HEK293 (cell line): ENCODE results near the gene ARHGEF37.

Experiments used
- CTCF ChIP-seq: fragments of 450-650 bp; formaldehyde crosslinking; IDR thresholded peaks from 2 replicates; pipeline ENCODE4 v1.5.1; 2016; ENCODE audit warnings: missing biosample characterization, missing genetic modification characterization
- ELK4 ChIP-seq: IDR thresholded peaks from 2 replicates; pipeline ENCODE4 v1.6.1; 2011; ENCODE audit warnings: mild to moderate bottlenecking, low read depth, low read length, borderline replicate concordance
- INSM2 ChIP-seq: fragments of 450-650 bp; formaldehyde crosslinking; IDR thresholded peaks from 2 replicates; pipeline ENCODE4 v1.5.1; 2016; ENCODE audit warnings: missing biosample characterization, missing genetic modification characterization
- KLF16 ChIP-seq: fragments of 450-650 bp; formaldehyde crosslinking; IDR thresholded peaks from 2 replicates; pipeline ENCODE4 v1.5.1; 2017; ENCODE audit warnings: missing biosample characterization, missing genetic modification characterization
- PBX3 ChIP-seq: sonication (generic); formaldehyde crosslinking; IDR thresholded peaks from 2 replicates; pipeline ENCODE4 v1.8.1; 2022; ENCODE audit warnings: mild to moderate bottlenecking, moderate library complexity, missing genetic modification reagents
- REST ChIP-seq: fragments of 450-650 bp; formaldehyde crosslinking; IDR thresholded peaks from 2 replicates; pipeline ENCODE4 v1.5.1; 2016; ENCODE audit warnings: missing biosample characterization, missing genetic modification characterization
- SETDB1 ChIP-seq: IDR thresholded peaks from one replicate; pipeline ENCODE4 v1.6.1; 2017; ENCODE audit warnings: mild to moderate bottlenecking, low read length, moderate library complexity, mixed read lengths; ENCODE audit not compliant: insufficient read length
- ZNF324 ChIP-seq: fragments of 450-650 bp; formaldehyde crosslinking; IDR thresholded peaks from 2 replicates; pipeline ENCODE4 v1.5.1; 2016; ENCODE audit warnings: missing biosample characterization, missing genetic modification characterization
- ZNF585B ChIP-seq: fragments of 450-650 bp; formaldehyde crosslinking; IDR thresholded peaks from 2 replicates; pipeline ENCODE4 v1.5.1; 2016; ENCODE audit warnings: missing biosample characterization, missing genetic modification characterization
- ZNF610 ChIP-seq: fragments of 450-650 bp; formaldehyde crosslinking; IDR thresholded peaks from 2 replicates; pipeline ENCODE4 v1.5.1; 2016; ENCODE audit warnings: missing biosample characterization, missing genetic modification characterization, borderline replicate concordance

GRCh38 chr5:149647334-149647733 lies 66.0 kb downstream of the ARHGEF37 start:
- TF ChIP-seq CTCF (tag by site-specific recombination) (no peak), PBX3 (no peak), REST (no peak), ZNF610 (tag by site-specific recombination) (no peak), ELK4 (no peak), SETDB1 (no peak), KLF16 (tag by site-specific recombination) (no peak), ZNF324 (no peak), INSM2 (no peak), ZNF585B (tag by site-specific recombination) (no peak)
